ENCODE measurements around the gene ALDH1B1.

ALDH1B1 gene

DNA sequence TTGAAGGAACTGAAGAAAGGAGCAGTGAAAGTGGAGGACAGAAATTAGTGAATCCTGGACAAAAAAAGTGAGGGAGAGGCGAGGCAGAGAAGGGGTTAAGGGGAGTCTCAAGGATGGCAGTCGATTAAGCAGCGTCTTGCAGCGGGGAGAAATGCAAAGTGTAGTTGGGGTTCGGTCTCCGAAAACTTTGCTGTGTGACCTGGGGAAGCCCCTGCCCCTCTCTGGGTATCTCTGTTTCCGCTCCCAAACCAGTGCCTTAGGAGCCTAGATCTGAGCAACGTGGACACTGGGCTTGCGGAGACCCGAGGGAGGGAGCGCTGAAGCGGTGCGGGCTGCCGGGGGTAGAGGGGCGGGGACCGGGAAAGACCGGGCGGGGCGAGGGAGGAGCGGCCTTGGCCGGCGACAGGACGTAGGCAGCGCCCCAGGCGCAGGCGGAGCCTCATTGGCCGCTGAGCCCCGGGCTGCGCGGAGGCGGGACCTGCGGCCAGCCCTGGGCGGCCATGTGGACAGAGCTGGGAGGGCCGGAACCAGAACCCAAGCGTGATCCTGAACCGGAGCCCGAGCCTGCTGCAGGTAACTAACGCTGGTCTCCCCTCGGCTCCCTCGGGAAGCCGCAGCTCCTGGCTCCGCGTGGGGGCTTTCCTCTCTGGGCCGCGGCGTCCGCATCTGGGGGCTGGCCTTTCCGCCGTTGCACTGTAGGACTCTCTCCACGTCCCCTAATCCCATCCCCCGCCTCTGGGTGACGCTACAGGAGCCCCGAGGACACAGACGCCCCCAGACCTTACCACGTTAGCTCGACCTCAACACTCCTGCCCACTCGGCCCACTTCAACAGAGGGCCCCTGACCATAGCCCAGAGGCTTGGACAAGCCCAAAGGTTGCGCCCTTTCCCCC, at the start of gene ALDH1B1:
ALDH1B1 (plus strand) TSS at position 468 of the 893 bp plus-strand sequence. CDS start 3,047 bp downstream, outside the sequence.
- DNase-seq, result peak; percentile 79

- DNase-seq, result no peak
These were observed 49.5 kb upstream of the ALDH1B1 start for GRCh38 chr9:38343037-38343436.

DNA sequence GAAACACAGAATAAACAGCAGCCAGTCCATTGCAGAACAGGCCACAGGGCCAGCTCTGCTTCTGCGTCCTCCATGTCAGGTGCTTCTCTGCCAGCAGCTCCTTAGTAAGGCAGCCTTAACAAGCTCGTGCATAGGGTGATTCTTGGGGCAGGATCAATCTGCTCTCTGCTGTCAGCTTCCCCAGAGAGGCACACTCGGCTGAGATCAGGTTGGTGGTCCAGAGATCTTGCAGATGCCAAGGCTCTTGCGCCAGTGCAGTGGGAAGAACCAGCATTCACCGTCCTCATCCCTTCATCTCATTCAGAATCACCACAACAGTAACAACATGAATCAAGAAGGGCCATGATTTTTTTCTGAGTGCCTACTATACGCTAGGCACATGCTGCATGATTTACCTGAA, 49.0 kb upstream of the ALDH1B1 start:
- no peak for DNase-seq

DNA sequence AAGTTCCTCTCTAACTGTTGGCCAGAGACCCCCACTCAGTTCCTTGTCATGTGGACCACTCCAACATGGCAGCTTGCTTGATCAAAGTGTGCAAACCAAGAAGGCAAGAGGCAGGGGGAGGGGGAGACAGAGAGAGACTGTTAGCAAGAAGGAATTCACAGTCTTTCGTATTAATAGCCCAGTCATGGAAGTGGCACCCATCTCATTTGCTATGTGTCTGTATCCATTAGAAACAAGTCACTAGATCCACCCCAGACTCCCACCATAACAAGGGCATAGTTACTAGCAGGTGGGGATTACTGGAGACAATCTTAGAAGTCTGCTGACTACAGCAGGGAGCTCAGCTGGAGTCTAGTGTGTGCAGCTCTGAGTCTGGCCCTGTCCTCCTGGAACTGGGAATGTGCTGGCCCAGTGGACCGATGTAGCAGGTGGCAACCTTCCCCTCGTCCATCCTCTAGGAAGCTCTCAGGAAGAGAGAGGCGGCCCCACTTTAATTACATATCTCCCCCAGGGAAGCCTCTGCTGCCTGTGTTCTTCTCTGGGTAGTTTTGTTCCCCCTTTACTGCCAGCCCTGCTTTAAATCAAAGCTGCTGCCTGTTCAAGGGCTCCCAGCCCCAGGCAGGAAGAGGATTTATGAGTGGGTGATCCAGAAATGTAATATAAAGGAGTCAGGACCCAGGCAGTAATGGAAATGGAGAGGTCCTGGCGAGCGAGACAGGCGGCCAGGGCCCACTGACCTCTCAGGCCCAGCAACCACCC, 47.8 kb upstream of the ALDH1B1 start:
- no peak for DNase-seq

DNA sequence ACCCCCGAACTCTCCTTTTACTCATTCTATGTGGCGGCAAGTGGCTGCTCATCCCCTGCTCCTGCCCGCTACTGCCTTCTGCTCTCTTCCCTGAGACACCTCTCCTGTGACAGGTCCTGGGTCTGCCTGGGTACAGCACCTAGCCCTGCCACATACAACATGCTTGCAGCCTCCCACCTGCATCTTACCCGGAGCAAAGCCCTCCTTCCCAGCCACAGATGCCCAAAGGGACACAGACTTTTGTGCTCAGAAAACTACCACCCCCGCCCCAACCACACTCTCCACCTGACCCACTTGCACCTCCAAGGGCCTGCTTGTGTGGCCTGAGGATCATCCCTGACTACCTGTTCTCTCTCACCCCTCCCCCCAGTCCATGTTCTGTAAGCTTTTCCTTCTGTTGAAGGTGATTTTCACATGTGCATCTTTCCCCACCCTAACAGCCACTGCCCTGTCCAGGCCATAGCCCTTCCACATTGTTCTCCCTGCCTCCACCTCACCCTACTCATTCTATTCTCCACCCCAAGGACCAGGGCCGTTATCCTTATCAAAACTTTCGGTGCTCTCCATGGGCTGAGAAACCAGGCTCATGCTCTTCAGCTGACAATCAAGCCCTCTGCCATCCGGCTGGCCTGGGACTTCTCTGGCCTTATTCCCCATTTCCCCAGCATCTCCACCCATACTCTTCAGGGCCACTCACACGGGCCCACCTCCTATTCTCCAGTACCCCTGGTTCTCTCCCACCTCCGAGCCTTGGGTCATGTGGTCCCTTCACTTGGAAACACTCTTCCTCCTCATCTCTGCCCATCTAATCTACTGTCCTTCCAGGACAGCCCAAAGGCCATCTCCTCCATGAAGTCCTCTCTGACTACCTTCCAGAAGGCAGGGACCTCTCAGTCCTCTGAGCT, 46.4 kb upstream of the ALDH1B1 start:
- no peak for DNase-seq

- peak; percentile 11 for DNase-seq
These were observed 45.7 kb upstream of the ALDH1B1 start for GRCh38 chr9:38346811-38347210.

- no peak for DNase-seq
These were observed 45.2 kb upstream of the ALDH1B1 start for GRCh38 chr9:38347271-38347671.

- no peak for DNase-seq
These were observed 44.6 kb upstream of the ALDH1B1 start for GRCh38 chr9:38347946-38348345.

DNA sequence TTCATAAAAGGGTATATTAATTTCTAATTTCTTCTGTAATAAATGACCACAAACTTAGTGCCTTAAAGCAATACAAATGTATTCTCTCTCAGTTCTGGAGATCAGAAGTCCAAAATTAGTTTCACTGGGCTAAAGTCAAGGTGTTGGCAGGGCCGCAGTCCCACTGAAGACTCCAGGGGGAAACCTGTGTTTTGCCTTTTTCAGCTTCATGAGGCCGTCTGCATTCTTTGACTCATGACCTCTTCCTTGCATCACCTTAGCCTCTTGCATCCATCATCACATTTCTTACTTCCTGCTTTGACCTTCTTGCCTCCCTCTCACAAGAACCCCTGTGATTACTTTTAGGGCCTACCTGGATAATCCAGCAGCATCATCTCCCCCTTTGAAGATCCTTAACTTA, 42.0 kb upstream of the ALDH1B1 start:
- no peak for DNase-seq

- no peak for DNase-seq
These were observed 39.8 kb upstream of the ALDH1B1 start for GRCh38 chr9:38352530-38353328.

GRCh38 chr9:38355115-38355514, 37.4 kb upstream of the ALDH1B1 start:
- DNase-seq, result no peak

GRCh38 chr9:38355517-38356120, 36.9 kb upstream of the ALDH1B1 start:
- DNase-seq, result no peak

GRCh38 chr9:38356851-38357250, 35.7 kb upstream of the ALDH1B1 start:
- DNase-seq, result no peak

GRCh38 chr9:38357350-38358114, 35.0 kb upstream of the ALDH1B1 start:
- DNase-seq, result no peak

DNA sequence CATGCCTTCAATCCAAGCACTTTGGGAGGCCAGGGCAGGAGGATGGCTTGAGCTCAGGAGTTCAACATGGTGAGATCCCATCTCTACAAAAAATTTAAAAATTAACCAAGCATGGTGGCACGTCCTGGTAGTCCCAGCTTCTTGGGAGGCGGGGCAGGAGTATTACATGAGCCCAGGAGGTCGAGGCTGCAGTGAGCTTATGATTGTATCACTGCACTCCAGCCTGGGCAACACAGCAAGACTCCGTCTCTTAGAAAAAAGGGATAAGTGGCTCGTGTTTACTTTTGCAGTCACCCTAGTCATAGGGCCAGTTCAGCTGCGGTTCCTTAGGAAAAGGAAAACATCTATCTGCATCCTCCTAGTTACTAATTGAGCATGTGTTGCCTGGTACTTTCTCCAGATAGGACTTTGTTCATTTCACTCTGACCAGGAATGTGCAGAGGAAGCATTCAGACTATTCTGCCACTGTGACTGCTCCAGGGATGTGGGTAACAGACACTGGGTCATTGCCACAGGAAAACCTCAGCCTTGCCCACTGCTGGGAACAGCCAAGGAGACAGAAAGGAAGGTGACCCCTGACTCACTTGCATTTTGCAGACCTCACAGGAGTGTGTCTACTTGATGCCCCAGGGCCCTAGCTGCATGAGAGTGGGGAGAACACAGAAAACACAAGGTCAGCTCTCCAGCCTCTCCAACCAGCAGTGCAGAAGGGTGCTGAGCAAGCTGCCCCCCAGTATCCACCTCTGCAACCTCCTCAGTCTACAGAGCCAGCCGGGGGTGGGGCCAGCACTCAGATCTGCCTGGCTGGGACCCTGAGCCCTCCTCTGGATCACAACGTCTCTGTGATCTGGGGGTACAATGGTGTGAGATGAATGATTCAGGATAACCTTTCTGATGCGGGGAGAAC, 33.9 kb upstream of the ALDH1B1 start:
- DNase-seq, result no peak

GRCh38 chr9:38359297-38359653, 33.2 kb upstream of the ALDH1B1 start:
- no peak for DNase-seq

- peak; percentile 62 for DNase-seq
These were observed 32.7 kb upstream of the ALDH1B1 start for GRCh38 chr9:38359689-38360385.

DNA sequence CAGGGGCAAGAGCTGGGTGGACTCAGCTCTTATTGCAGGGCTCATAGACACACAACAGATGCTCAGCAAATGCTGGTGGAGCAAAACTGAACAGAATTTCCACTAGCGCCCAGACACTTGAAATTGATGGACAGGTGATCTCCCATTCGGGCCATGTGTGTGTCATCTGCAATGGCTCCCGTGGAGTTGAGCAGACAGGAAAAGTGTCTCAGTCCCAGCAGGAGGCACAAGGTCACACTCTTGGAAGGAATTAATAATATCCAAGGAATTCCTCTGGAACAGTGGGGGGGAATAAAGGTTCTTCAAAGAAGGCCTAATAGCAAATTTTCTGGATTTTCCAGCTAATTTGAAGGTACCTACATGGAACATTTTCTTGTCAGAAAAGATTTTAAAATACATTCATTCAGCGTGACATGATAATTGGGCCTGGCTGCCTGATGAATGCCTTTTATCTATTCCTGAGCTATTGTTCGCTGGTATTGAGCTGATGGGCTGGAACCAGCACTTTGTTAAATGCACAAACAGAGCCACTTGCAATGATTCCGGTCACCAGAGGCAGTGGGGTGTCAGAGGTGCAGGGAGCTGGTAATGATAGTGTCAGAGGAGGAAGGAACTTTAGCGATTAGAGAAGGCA, 31.5 kb upstream of the ALDH1B1 start:
- peak; percentile 37 for DNase-seq

DNA sequence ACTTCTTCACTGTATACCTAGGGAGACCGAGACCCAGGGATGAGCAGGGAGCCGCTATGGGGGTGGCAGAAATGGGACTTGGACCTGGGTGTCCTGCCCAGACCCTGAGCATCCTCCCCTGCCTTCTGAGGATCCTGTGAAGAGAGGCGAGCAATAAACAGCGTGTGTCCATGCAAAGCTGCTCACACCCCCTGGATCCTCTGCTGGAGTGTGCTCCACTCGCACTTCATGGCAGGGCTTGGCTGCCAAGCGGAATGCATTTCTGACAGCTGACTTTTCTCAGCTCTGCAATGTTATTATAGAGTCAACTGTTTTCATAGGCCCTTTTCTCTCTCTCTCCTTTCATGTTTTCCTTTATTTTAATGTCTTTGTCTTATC, 31.0 kb upstream of the ALDH1B1 start:
- peak; percentile 15 for DNase-seq

Data from fibroblast of skin of right quadriceps (primary cell).